ENCODE data around the gene FARS2. TPM values are rescaled to one million over a fixed set of nuclear protein-coding genes. Genes with fewer than 3 reads are reported as not detected.

FARS2 gene
- total RNA-seq, 2 donors from 2014 or later = 16.2 to 18.3 TPM

DNA sequence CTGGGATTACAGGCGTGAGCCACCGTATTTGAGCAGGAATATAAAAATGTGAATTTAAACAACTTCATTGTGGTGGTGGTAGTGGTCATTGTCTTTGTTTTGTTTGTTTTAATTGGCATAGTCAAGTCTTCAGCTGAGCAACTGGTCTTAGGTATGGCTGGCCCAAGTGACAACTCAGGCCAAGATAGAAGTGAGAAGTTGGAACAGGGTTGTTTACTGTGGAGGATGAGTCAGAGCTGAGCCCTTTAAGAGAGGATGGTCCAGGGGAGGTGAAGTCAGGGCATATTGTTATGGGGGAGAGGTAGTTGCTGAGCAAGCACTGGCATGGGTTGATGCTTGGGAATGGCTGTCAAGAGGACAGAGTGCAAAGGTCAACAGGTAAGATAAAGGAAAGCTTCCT lies 308.2 kb downstream of the FARS2 start:
- Histone ChIP-seq H3K4me1 (ENCODE audit: control insufficient read depth, insufficient read depth, low read length) (no peaks in the 10 kb centered on the region), H3K36me3 (ENCODE audit: control insufficient read depth, insufficient read depth, low read length) (no peaks in the 10 kb centered on the region), H3K27ac (ENCODE audit: low read depth, low read length) (no peak overlapping the region), H3K9me3 (ENCODE audit: control insufficient read depth, low read length) (peaks cover 18% of the 10 kb centered on the region), H3K4me3 (ENCODE audit: low read length) (no peak overlapping the region), H3K9ac (ENCODE audit: extremely low read depth, low read length, poor library complexity, severe bottlenecking) (no peak overlapping the region), H3K27me3 (ENCODE audit: control insufficient read depth, insufficient read depth, low read length, poor library complexity, severe bottlenecking) (no peaks in the 10 kb centered on the region)
- H3K27ac Mint-ChIP-seq = no peak overlapping the region
- H3K4me1 Mint-ChIP-seq = peaks cover 10% of the 10 kb centered on the region
- TF ChIP-seq, protein P1, sequence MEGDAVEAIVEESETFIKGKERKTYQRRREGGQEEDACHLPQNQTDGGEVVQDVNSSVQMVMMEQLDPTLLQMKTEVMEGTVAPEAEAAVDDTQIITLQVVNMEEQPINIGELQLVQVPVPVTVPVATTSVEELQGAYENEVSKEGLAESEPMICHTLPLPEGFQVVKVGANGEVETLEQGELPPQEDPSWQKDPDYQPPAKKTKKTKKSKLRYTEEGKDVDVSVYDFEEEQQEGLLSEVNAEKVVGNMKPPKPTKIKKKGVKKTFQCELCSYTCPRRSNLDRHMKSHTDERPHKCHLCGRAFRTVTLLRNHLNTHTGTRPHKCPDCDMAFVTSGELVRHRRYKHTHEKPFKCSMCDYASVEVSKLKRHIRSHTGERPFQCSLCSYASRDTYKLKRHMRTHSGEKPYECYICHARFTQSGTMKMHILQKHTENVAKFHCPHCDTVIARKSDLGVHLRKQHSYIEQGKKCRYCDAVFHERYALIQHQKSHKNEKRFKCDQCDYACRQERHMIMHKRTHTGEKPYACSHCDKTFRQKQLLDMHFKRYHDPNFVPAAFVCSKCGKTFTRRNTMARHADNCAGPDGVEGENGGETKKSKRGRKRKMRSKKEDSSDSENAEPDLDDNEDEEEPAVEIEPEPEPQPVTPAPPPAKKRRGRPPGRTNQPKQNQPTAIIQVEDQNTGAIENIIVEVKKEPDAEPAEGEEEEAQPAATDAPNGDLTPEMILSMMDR (conservative IDR thresholded peaks at IDR 0.05) = no peak
- H3K4me3 Mint-ChIP-seq = no peak overlapping the region
- peaks cover 9% of the 10 kb centered on the region for H3K36me3 Mint-ChIP-seq (ENCODE audit: low read depth)
- 95% methylated on average over 2 of the region's 2 CpGs; no CpG with 5 or more reads in 1 of the 2 experiments for WGBS, 2 experiments (ENCODE audit: insufficient coverage in 1 of 2, insufficient read length in 1 of 2)
- no peak for DNase-seq
- H3K9me3 Mint-ChIP-seq = peaks cover 31% of the 10 kb centered on the region
- no peaks in the 10 kb centered on the region for H3K27me3 Mint-ChIP-seq (ENCODE audit: insufficient read depth)

DNA sequence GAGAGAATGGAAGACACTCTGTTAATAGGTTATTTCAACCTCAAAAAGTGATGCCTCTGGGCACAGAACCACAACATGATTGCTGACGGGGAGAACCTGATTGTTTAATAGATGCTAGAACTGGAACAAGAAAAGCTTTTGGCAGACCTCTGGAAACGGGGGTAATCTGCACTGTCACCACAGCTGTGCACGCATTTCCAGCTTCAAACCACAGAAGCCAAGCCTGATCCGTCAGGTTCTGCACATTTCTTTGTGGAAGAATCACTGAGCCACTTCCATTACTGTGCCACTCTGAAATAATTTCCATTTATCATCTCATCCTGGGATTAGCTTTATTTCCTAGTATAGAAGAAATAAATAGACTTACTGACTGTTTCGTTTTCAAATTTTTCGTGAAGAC lies 309.3 kb downstream of the FARS2 start:
- Histone ChIP-seq H3K4me3 (ENCODE audit: low read length) (no peak overlapping the region), H3K36me3 (ENCODE audit: control insufficient read depth, insufficient read depth, low read length) (no peaks in the 10 kb centered on the region), H3K27ac (ENCODE audit: low read depth, low read length) (no peak overlapping the region), H3K9ac (ENCODE audit: extremely low read depth, low read length, poor library complexity, severe bottlenecking) (no peak overlapping the region), H3K4me1 (ENCODE audit: control insufficient read depth, insufficient read depth, low read length) (no peaks in the 10 kb centered on the region), H3K9me3 (ENCODE audit: control insufficient read depth, low read length) (peaks cover 17% of the 10 kb centered on the region), H3K27me3 (ENCODE audit: control insufficient read depth, insufficient read depth, low read length, poor library complexity, severe bottlenecking) (no peaks in the 10 kb centered on the region)
- H3K9me3 Mint-ChIP-seq = peaks cover 37% of the 10 kb centered on the region
- H3K27ac Mint-ChIP-seq = no peak overlapping the region
- WGBS, 2 experiments (ENCODE audit: insufficient coverage in 1 of 2, insufficient read length in 1 of 2) = 81% methylated on average over 6 of the region's 6 CpGs
- DNase-seq = no peak
- peaks cover 10% of the 10 kb centered on the region for H3K36me3 Mint-ChIP-seq (ENCODE audit: low read depth)
- no peak overlapping the region for H3K4me3 Mint-ChIP-seq
- TF ChIP-seq, protein P1 (conservative IDR thresholded peaks at IDR 0.05) = no peak
- peaks cover 10% of the 10 kb centered on the region for H3K4me1 Mint-ChIP-seq
- H3K27me3 Mint-ChIP-seq (ENCODE audit: insufficient read depth) = no peaks in the 10 kb centered on the region

DNA sequence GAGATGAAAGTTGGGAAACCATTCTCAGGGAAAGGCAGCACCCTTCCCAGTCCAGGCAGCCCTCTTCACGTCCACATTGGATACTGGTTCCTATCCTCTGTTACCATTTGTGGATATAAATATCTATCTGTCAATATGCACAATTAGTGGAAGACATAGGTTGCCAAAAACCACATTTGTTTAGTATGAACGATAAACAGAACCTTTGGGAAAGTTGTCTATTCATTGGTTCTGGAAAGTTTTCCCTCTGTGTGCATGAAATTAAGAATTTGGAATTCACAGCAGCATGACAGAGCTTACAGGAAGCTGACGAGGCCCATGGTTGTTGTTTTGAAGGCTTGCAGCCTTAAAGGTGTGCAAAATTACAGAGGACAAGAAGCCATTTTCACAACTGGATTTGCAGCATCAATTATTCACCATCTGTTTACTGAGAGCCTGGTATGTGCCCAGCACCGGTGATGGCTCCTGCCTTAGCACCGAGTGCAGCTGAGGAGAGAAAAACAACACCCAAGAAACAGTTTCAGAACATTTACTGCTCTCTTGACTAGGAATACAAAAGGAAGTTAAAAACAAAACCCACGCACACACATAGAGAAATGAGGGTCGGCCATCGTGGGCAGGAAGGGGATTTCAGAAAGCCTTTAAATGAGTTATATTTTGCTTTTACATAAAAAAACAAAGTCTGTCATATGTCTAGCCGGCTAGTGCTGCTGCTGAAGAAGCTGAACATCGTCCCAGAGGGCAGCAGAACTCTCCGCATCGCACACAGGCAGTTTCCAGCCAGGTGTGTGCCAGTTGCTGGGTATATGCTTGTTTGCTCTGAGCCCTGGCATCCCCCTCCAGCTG lies 319.6 kb downstream of the FARS2 start:
- Histone ChIP-seq H3K27ac (ENCODE audit: low read depth, low read length) (no peak overlapping the region), H3K9me3 (ENCODE audit: control insufficient read depth, low read length) (peaks cover 7% of the 10 kb centered on the region), H3K4me1 (ENCODE audit: control insufficient read depth, insufficient read depth, low read length) (no peaks in the 10 kb centered on the region), H3K4me3 (ENCODE audit: low read length) (no peak overlapping the region), H3K9ac (ENCODE audit: extremely low read depth, low read length, poor library complexity, severe bottlenecking) (no peak overlapping the region), H3K27me3 (ENCODE audit: control insufficient read depth, insufficient read depth, low read length, poor library complexity, severe bottlenecking) (no peaks in the 10 kb centered on the region), H3K36me3 (ENCODE audit: control insufficient read depth, insufficient read depth, low read length) (no peaks in the 10 kb centered on the region)
- peaks cover 2% of the 10 kb centered on the region for H3K36me3 Mint-ChIP-seq (ENCODE audit: low read depth)
- no peaks in the 10 kb centered on the region for H3K4me1 Mint-ChIP-seq
- no peak overlapping the region for H3K27ac Mint-ChIP-seq
- H3K4me3 Mint-ChIP-seq = no peak overlapping the region
- peaks cover 12% of the 10 kb centered on the region for H3K9me3 Mint-ChIP-seq
- DNase-seq = no peak
- WGBS, 2 experiments (ENCODE audit: insufficient coverage in 1 of 2, insufficient read length in 1 of 2) = 91 to 100% methylated on average over 10 to 12 of the region's 12 CpGs
- TF ChIP-seq, protein P1 (conservative IDR thresholded peaks at IDR 0.05) = no peak
- no peaks in the 10 kb centered on the region for H3K27me3 Mint-ChIP-seq (ENCODE audit: insufficient read depth)
